ENCODE measurements around the gene ERH.

ERH gene

DNA sequence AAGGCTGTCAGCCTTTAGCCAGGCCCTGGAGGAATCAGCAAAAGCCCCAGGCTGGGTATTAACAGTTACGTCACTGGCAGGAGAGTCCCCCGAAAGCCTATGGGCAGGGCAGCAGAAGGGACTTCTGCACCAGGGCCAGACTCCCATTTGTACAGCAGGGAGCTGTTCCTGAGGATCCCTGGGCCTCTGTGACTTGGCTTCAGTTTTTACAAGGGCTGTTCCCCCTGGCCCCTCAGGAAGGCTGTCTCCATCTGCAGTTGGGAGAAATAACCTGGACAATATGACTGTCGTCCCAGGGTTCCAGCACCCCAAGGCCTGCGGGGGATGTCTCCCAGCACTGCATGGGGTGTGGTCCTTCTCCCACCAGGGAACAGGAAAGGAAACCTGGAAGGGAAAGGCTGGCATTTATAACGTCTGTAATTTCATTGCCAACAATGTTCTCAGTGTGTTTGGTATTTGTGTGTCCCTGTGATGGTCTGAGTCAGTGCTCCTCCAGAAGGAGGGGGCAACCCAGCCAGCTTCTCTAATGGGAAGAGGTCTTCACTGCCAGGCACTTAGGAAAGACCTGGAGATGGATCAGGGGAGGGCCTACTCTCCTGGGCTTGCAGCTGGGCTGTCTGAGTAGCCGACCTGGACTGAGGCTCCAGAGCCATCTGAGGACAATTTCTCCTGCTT, 42.4 kb downstream of the ERH start:
- no peak overlapping the region for H3K27ac Mint-ChIP-seq
- no peaks in the 10 kb centered on the region for H3K27me3 Mint-ChIP-seq
- H3K4me1 Mint-ChIP-seq (ENCODE audit: low read depth): peaks cover 15% of the 10 kb centered on the region
- H3K4me3 Mint-ChIP-seq: no peak overlapping the region
- no peaks in the 10 kb centered on the region for H3K36me3 Mint-ChIP-seq
- no peaks in the 10 kb centered on the region for H3K9me3 Mint-ChIP-seq (ENCODE audit: low read depth)

DNA sequence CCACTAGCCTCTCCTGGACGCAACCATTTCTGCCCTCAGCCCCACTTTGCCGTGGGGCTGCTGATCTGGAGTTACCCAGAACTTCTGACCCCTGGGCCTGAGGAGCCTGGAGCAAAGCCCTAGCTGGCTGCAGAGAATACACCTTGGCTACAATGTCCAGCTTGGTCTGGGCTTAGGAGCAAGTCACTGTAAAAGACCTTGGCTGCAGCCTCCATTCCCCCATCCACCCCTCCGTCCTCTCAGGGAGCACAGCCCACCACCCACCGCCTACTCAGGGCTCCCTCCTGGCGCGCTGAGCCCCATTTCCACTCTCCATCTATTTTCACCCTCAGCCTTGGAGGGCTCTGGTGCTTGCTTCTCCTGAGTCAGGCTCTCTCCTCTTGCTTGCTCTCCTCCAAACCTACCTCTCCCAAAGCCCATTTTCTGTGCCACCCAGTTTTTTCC, 42.9 kb downstream of the ERH start:
- no peaks in the 10 kb centered on the region for H3K27me3 Mint-ChIP-seq
- H3K9me3 Mint-ChIP-seq (ENCODE audit: low read depth): no peaks in the 10 kb centered on the region
- H3K27ac Mint-ChIP-seq: no peak overlapping the region
- no peak overlapping the region for H3K4me3 Mint-ChIP-seq
- peaks cover 15% of the 10 kb centered on the region for H3K4me1 Mint-ChIP-seq (ENCODE audit: low read depth)
- H3K36me3 Mint-ChIP-seq: no peaks in the 10 kb centered on the region

GRCh38 chr14:69354383-69355153, 43.5 kb downstream of the ERH start:
- Mint-ChIP-seq H3K27ac (peak overlapping the region; percentile 80), H3K4me1 (ENCODE audit: low read depth) (peaks cover 15% of the 10 kb centered on the region), H3K4me3 (peak overlapping the region; percentile 23), H3K9me3 (ENCODE audit: low read depth) (no peaks in the 10 kb centered on the region), H3K27me3 (no peaks in the 10 kb centered on the region), H3K36me3 (no peaks in the 10 kb centered on the region)

DNA sequence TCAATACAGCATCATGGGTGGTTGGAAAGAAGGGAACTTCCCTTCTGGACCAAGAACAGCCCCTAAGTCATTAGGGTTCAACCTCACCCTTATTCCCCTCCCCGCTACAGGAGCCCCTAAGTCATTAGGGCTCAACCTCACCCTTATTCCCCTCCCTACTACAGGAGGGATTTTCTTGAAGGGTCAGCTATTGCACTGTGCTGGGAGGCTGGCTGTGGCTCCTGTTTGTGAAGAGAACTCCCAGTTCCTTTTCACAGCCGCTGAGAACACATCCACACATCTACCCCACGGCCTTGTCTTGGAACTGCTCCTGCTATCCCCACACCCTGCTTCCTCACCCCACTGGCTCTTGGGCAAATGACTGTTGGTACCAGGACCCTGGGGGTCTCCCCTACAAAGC, 44.9 kb downstream of the ERH start:
- H3K9me3 Mint-ChIP-seq (ENCODE audit: low read depth): no peaks in the 10 kb centered on the region
- H3K4me3 Mint-ChIP-seq: no peak overlapping the region
- H3K36me3 Mint-ChIP-seq: no peaks in the 10 kb centered on the region
- H3K27ac Mint-ChIP-seq: no peak overlapping the region
- peaks cover 1% of the 10 kb centered on the region for H3K27me3 Mint-ChIP-seq
- H3K4me1 Mint-ChIP-seq (ENCODE audit: low read depth): peaks cover 9% of the 10 kb centered on the region

DNA sequence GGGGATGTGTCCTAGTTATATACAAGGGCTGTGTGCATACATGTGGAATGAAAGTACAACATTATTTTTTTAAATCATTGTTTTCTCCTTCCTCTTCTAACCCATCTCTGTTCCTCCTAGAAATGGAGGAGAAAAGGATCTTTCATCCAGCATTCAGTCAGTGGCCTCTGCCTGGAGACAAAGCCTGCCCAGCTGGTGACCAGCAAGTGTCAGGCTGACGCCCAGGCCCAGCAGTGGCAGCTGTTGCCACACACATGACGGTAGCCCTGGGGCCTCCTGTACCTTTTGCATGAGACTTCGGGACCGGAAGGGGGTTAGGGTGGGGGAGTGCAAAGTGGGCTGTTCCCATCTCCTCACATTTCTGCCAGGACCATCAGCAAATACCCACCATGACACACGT, 46.2 kb downstream of the ERH start:
- H3K27me3 Mint-ChIP-seq: peaks cover 8% of the 10 kb centered on the region
- peaks cover 9% of the 10 kb centered on the region for H3K4me1 Mint-ChIP-seq (ENCODE audit: low read depth)
- no peaks in the 10 kb centered on the region for H3K9me3 Mint-ChIP-seq (ENCODE audit: low read depth)
- no peak overlapping the region for H3K27ac Mint-ChIP-seq
- H3K4me3 Mint-ChIP-seq: no peak overlapping the region
- H3K36me3 Mint-ChIP-seq: no peaks in the 10 kb centered on the region

DNA sequence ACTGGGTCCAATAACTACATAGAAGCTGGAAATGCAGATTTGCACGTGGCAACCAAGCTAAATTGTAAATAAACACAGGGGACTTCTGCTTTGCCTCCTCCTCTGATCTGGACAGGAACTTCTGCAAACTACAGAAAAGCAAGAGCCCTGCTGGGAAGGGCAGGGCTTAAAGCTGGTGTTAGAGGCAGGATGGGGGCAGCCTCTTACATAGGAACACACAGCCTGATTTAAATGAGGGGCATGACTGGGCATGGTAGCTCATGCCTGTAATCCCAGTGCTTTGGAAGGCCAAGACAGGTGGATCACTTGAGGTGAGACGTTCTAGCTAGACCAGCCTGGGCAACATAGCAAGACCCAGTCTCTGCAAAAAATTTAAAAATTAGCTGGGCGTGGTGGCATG, 46.7 kb downstream of the ERH start:
- Mint-ChIP-seq H3K36me3 (no peaks in the 10 kb centered on the region), H3K27me3 (peaks cover 8% of the 10 kb centered on the region), H3K9me3 (ENCODE audit: low read depth) (no peaks in the 10 kb centered on the region), H3K4me1 (ENCODE audit: low read depth) (peaks cover 9% of the 10 kb centered on the region), H3K4me3 (no peak overlapping the region), H3K27ac (no peak overlapping the region)

DNA sequence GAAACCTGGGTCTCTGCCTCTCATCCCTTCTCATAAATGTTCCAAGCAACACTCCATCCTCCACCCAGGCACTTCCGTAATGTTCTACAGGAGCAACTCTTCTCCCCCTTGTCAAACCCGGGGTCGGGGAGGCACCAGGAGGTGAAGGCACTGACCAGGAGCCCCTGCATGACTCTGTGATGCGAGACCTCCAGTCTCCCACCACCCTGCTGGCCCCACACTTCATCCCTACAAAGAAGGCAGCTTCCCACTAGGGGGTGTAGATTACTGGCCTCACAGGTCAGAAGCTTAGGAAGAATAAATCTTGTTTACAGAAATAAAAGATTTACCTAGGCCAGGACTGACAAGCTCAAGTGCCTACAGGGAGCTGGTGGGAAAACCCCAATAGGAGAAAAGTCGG, 47.2 kb downstream of the ERH start:
- Mint-ChIP-seq H3K4me3 (no peak overlapping the region), H3K36me3 (no peaks in the 10 kb centered on the region), H3K4me1 (ENCODE audit: low read depth) (peaks cover 9% of the 10 kb centered on the region), H3K9me3 (ENCODE audit: low read depth) (no peaks in the 10 kb centered on the region), H3K27ac (no peak overlapping the region), H3K27me3 (peaks cover 8% of the 10 kb centered on the region)

- peaks cover 8% of the 10 kb centered on the region for H3K27me3 Mint-ChIP-seq
- H3K27ac Mint-ChIP-seq: no peak overlapping the region
- no peaks in the 10 kb centered on the region for H3K36me3 Mint-ChIP-seq
- H3K4me1 Mint-ChIP-seq (ENCODE audit: low read depth): peaks cover 3% of the 10 kb centered on the region
- H3K4me3 Mint-ChIP-seq: no peak overlapping the region
- H3K9me3 Mint-ChIP-seq (ENCODE audit: low read depth): no peaks in the 10 kb centered on the region
These were observed 48.9 kb downstream of the ERH start for GRCh38 chr14:69349091-69349777.

DNA sequence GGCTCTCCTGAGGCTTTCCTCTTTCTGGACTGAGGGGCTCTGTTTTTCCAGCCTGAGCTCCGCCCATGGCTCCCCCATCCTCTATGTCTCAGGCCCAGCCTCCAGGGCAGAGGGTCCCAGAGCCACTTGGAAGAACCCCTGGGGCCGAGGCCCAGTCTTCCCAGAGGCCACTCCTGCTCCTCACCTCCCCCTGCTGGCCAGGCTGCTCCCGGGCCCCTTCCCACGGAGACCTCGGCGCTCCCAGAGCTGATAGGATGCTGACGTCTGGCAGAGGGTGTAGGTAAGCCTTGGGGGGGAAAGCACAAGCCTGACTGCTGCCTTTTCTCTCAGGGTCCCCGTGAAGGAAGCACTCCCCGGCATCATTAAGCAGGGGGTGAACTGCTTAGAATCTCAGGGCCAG, 51.4 kb downstream of the ERH start:
- Mint-ChIP-seq H3K4me3 (no peak overlapping the region), H3K4me1 (ENCODE audit: low read depth) (no peaks in the 10 kb centered on the region), H3K9me3 (ENCODE audit: low read depth) (no peaks in the 10 kb centered on the region), H3K27me3 (peaks cover 10% of the 10 kb centered on the region), H3K36me3 (no peaks in the 10 kb centered on the region), H3K27ac (no peak overlapping the region)

- H3K27ac Mint-ChIP-seq: no peak overlapping the region
- no peak overlapping the region for H3K4me3 Mint-ChIP-seq
- no peaks in the 10 kb centered on the region for H3K9me3 Mint-ChIP-seq (ENCODE audit: low read depth)
- peaks cover 11% of the 10 kb centered on the region for H3K27me3 Mint-ChIP-seq
- H3K36me3 Mint-ChIP-seq: no peaks in the 10 kb centered on the region
- H3K4me1 Mint-ChIP-seq (ENCODE audit: low read depth): no peaks in the 10 kb centered on the region
These were observed 52.7 kb downstream of the ERH start for GRCh38 chr14:69345402-69345801.

DNA sequence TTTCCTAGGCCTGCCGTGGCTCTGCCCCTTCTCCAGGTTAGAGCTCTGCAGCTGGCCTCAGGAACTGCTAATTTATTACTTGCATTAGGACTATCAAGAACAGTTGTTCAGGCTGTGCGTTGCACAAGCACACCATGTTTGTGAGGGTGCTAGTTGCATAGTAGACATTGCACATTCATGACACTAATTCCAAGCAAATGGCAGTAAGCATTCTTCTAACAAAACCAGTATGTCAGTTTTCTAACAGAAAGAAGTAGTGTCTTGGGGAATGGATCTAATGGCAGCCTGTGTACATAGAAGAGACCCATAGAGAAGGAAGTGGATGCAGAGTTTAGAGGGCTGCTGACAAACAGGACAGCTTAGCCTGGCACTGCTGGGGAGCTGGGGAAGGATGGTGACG, 53.9 kb downstream of the ERH start:
- Mint-ChIP-seq H3K27me3 (peaks cover 11% of the 10 kb centered on the region), H3K27ac (no peak overlapping the region)

DNA sequence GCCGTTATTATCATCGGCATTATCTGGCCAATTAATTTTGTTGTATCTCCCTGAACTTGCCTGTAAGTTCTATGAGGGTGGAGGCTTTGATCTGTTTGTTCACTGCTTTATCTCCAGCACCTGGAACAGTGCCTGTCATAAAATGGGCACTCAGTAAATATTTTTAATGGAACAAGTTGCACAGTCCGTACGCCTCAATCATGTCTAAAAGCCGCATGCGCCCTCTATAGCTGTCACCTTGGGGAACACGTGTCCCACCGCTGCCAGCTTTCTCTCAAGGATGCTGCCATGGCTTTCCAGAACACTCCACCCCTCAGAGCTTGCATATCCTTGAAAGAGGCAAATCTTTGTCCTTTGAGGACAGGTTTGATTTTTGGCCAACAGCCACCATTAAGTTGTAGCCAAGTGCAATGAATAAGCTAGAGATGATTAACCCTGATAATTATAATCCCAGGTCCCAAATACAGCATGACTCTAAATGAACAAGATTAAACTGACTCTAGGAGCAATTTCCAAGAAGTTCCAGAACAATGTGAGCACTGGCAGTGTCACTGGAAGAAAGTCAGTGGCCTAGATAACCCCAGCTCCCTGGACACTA, 55.1 kb downstream of the ERH start:
- Mint-ChIP-seq H3K36me3 (no peaks in the 10 kb centered on the region), H3K9me3 (ENCODE audit: low read depth) (no peaks in the 10 kb centered on the region), H3K27ac (no peak overlapping the region), H3K4me3 (no peak overlapping the region), H3K4me1 (ENCODE audit: low read depth) (no peaks in the 10 kb centered on the region), H3K27me3 (peaks cover 8% of the 10 kb centered on the region)

More for the DNA sequence above, 53.9 kb downstream of the ERH start:
- H3K9me3 Mint-ChIP-seq (ENCODE audit: low read depth): no peaks in the 10 kb centered on the region
- no peaks in the 10 kb centered on the region for H3K4me1 Mint-ChIP-seq (ENCODE audit: low read depth)
- no peak overlapping the region for H3K4me3 Mint-ChIP-seq
- H3K36me3 Mint-ChIP-seq: no peaks in the 10 kb centered on the region

- Mint-ChIP-seq H3K4me3 (no peak overlapping the region), H3K27ac (no peak overlapping the region), H3K4me1 (ENCODE audit: low read depth) (peaks cover 18% of the 10 kb centered on the region), H3K9me3 (ENCODE audit: low read depth) (no peaks in the 10 kb centered on the region), H3K27me3 (peaks cover 3% of the 10 kb centered on the region), H3K36me3 (no peaks in the 10 kb centered on the region)
These were observed 58.7 kb downstream of the ERH start for GRCh38 chr14:69339426-69339825.

GRCh38 chr14:69337984-69338383, 60.1 kb downstream of the ERH start:
- Mint-ChIP-seq H3K9me3 (ENCODE audit: low read depth) (no peaks in the 10 kb centered on the region), H3K4me1 (ENCODE audit: low read depth) (peaks cover 24% of the 10 kb centered on the region), H3K27ac (no peak overlapping the region), H3K4me3 (no peak overlapping the region), H3K27me3 (peaks cover 3% of the 10 kb centered on the region), H3K36me3 (no peaks in the 10 kb centered on the region)

DNA sequence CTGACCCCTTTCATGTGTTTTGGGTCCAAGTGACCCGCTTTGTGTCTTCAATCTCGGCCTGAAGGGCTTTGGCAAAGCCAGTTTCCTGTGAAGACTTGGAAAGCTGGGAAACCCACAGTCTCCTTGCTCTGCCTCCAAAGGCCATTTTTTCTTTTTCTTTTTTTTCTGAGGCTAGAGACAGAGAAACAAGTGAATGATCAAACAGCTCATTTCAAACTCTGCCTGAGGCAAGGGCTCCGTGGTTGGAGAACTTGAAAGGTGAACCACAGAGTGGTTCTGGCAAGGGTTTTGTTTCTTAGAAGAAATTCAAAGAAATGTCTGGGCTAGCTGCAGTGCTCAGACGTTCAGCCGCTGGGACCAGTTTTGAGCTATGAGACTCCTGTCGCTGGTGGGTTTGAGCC, 62.7 kb downstream of the ERH start:
- Mint-ChIP-seq H3K9me3 (ENCODE audit: low read depth) (no peaks in the 10 kb centered on the region), H3K4me1 (ENCODE audit: low read depth) (peaks cover 24% of the 10 kb centered on the region), H3K4me3 (peak overlapping the region; percentile 17), H3K27me3 (no peaks in the 10 kb centered on the region), H3K27ac (no peak overlapping the region), H3K36me3 (no peaks in the 10 kb centered on the region)

All from activated naive CD8-positive, alpha-beta T cell (primary cell).